Mammary epithelial cell (primary cell): ENCODE data around the gene OPA1.

ENCODE experiments used
- EZH2 ChIP-seq: IDR thresholded peaks from 2 replicates; pipeline ENCODE4 v1.6.1; 2012; ENCODE audit warnings: low read length, inconsistent platforms, borderline replicate concordance
- TF ChIP-seq, protein P1 (sequence below), 2 donors: IDR thresholded peaks in 1 of 2; conservative IDR thresholded peaks in 1 of 2; 2 replicates each; pipeline ENCODE4 v1.5.1; 2011 to 2012; ENCODE audit warnings: inconsistent platforms in 2 of 2, low read length in 2 of 2, mild to moderate bottlenecking in 2 of 2, control low read depth in 1 of 2, low read depth in 1 of 2; ENCODE audit not compliant: insufficient read depth in 1 of 2; ENCODE audit errors: extremely low read depth in 1 of 2

DNA sequence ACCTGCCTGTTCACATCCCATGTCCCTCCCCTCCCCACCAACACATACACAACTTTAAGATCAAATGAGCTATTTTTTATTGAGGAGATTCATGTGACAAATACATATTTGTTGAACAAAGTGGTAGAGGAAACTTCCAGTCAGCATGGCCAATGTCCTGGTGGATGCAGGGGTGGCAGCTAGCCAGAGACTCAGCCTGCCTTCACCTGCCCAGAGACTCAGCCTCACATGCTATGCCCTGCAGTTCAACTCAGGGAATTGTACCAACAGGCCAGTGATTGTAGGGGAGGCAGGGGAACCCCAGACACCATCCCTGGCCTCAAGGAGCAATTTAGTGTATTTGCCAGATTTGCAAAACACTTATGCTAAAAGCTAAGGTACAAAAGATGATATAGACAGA is 136.6 kb downstream of the OPA1 start:
- TF ChIP-seq, protein P1, sequence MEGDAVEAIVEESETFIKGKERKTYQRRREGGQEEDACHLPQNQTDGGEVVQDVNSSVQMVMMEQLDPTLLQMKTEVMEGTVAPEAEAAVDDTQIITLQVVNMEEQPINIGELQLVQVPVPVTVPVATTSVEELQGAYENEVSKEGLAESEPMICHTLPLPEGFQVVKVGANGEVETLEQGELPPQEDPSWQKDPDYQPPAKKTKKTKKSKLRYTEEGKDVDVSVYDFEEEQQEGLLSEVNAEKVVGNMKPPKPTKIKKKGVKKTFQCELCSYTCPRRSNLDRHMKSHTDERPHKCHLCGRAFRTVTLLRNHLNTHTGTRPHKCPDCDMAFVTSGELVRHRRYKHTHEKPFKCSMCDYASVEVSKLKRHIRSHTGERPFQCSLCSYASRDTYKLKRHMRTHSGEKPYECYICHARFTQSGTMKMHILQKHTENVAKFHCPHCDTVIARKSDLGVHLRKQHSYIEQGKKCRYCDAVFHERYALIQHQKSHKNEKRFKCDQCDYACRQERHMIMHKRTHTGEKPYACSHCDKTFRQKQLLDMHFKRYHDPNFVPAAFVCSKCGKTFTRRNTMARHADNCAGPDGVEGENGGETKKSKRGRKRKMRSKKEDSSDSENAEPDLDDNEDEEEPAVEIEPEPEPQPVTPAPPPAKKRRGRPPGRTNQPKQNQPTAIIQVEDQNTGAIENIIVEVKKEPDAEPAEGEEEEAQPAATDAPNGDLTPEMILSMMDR (conservative IDR thresholded peaks at IDR 0.05 in 1 of 2, IDR thresholded peaks at IDR 0.05 in 1 of 2; ENCODE audit: extremely low read depth in 1 of 2, insufficient read depth in 1 of 2, low read depth in 1 of 2, low read length in 2 of 2) = no peak
- no peak for TF ChIP-seq EZH2
